ENCODE data around the gene CPA3.

CPA3 gene

GRCh38 chr3:148863814-148864213, 1.3 kb upstream of the CPA3 start:
- Histone ChIP-seq H3K27me3 (ENCODE audit: control insufficient read depth, insufficient read depth, low read length) (no peaks in the 10 kb centered on the region), H3K4me3 (ENCODE audit: low read length) (no peak overlapping the region), H3K36me3 (ENCODE audit: control insufficient read depth, low read depth, low read length) (no peaks in the 10 kb centered on the region), H3K27ac (ENCODE audit: low read length) (no peak overlapping the region), H3K4me1 (ENCODE audit: control insufficient read depth, low read depth, low read length) (no peaks in the 10 kb centered on the region), H3K9me3 (ENCODE audit: control insufficient read depth, low read depth, low read length) (no peaks in the 10 kb centered on the region), H3K9ac (ENCODE audit: low read length) (no peak overlapping the region)

- Histone ChIP-seq H3K36me3 (ENCODE audit: control insufficient read depth, low read depth, low read length) (no peaks in the 10 kb centered on the region), H3K27ac (ENCODE audit: low read length) (no peak overlapping the region), H3K9ac (ENCODE audit: low read length) (no peak overlapping the region), H3K4me1 (ENCODE audit: control insufficient read depth, low read depth, low read length) (no peaks in the 10 kb centered on the region), H3K4me3 (ENCODE audit: low read length) (no peak overlapping the region), H3K9me3 (ENCODE audit: control insufficient read depth, low read depth, low read length) (no peaks in the 10 kb centered on the region), H3K27me3 (ENCODE audit: control insufficient read depth, insufficient read depth, low read length) (no peaks in the 10 kb centered on the region)
Observed at GRCh38 chr3:148866261-148866660, 1.2 kb downstream of the CPA3 start.

- no peaks in the 10 kb centered on the region for H3K27me3 ChIP-seq (ENCODE audit: control insufficient read depth, insufficient read depth, low read length)
- no peak overlapping the region for H3K9ac ChIP-seq (ENCODE audit: low read length)
Observed at GRCh38 chr3:148873270-148873927, 8.3 kb downstream of the CPA3 start.

GRCh38 chr3:148873977-148874376, 8.9 kb downstream of the CPA3 start:
- Histone ChIP-seq H3K27ac (ENCODE audit: low read length) (no peak overlapping the region), H3K27me3 (ENCODE audit: control insufficient read depth, insufficient read depth, low read length) (no peaks in the 10 kb centered on the region), H3K4me3 (ENCODE audit: low read length) (no peak overlapping the region), H3K9ac (ENCODE audit: low read length) (no peak overlapping the region), H3K36me3 (ENCODE audit: control insufficient read depth, low read depth, low read length) (no peaks in the 10 kb centered on the region), H3K9me3 (ENCODE audit: control insufficient read depth, low read depth, low read length) (no peaks in the 10 kb centered on the region), H3K4me1 (ENCODE audit: control insufficient read depth, low read depth, low read length) (no peaks in the 10 kb centered on the region)

More at GRCh38 chr3:148873270-148873927, 8.3 kb downstream of the CPA3 start:
- no peaks in the 10 kb centered on the region for H3K36me3 ChIP-seq (ENCODE audit: control insufficient read depth, low read depth, low read length)
- no peaks in the 10 kb centered on the region for H3K9me3 ChIP-seq (ENCODE audit: control insufficient read depth, low read depth, low read length)
- no peaks in the 10 kb centered on the region for H3K4me1 ChIP-seq (ENCODE audit: control insufficient read depth, low read depth, low read length)
- H3K4me3 ChIP-seq (ENCODE audit: low read length) = no peak overlapping the region
- no peak overlapping the region for H3K27ac ChIP-seq (ENCODE audit: low read length)

GRCh38 chr3:148878095-148878494, 13.0 kb downstream of the CPA3 start:
- Histone ChIP-seq H3K4me1 (ENCODE audit: control insufficient read depth, low read depth, low read length) (no peaks in the 10 kb centered on the region), H3K9me3 (ENCODE audit: control insufficient read depth, low read depth, low read length) (no peaks in the 10 kb centered on the region), H3K27ac (ENCODE audit: low read length) (no peak overlapping the region), H3K9ac (ENCODE audit: low read length) (no peak overlapping the region), H3K27me3 (ENCODE audit: control insufficient read depth, insufficient read depth, low read length) (no peaks in the 10 kb centered on the region), H3K36me3 (ENCODE audit: control insufficient read depth, low read depth, low read length) (no peaks in the 10 kb centered on the region), H3K4me3 (ENCODE audit: low read length) (no peak overlapping the region)

- Histone ChIP-seq H3K9me3 (ENCODE audit: control insufficient read depth, low read depth, low read length) (no peaks in the 10 kb centered on the region), H3K27ac (ENCODE audit: low read length) (no peak overlapping the region), H3K4me3 (ENCODE audit: low read length) (no peak overlapping the region), H3K27me3 (ENCODE audit: control insufficient read depth, insufficient read depth, low read length) (no peaks in the 10 kb centered on the region), H3K4me1 (ENCODE audit: control insufficient read depth, low read depth, low read length) (no peaks in the 10 kb centered on the region), H3K36me3 (ENCODE audit: control insufficient read depth, low read depth, low read length) (no peaks in the 10 kb centered on the region), H3K9ac (ENCODE audit: low read length) (no peak overlapping the region)
Observed at GRCh38 chr3:148879256-148879655, 14.2 kb downstream of the CPA3 start.

GRCh38 chr3:148880681-148881080, 15.6 kb downstream of the CPA3 start:
- Histone ChIP-seq H3K4me1 (ENCODE audit: control insufficient read depth, low read depth, low read length) (no peaks in the 10 kb centered on the region), H3K9me3 (ENCODE audit: control insufficient read depth, low read depth, low read length) (no peaks in the 10 kb centered on the region), H3K27me3 (ENCODE audit: control insufficient read depth, insufficient read depth, low read length) (no peaks in the 10 kb centered on the region), H3K4me3 (ENCODE audit: low read length) (no peak overlapping the region), H3K27ac (ENCODE audit: low read length) (no peak overlapping the region), H3K9ac (ENCODE audit: low read length) (no peak overlapping the region), H3K36me3 (ENCODE audit: control insufficient read depth, low read depth, low read length) (no peaks in the 10 kb centered on the region)

GRCh38 chr3:148881286-148881685, 16.2 kb downstream of the CPA3 start:
- Histone ChIP-seq H3K27me3 (ENCODE audit: control insufficient read depth, insufficient read depth, low read length) (no peaks in the 10 kb centered on the region), H3K27ac (ENCODE audit: low read length) (no peak overlapping the region), H3K9me3 (ENCODE audit: control insufficient read depth, low read depth, low read length) (no peaks in the 10 kb centered on the region), H3K36me3 (ENCODE audit: control insufficient read depth, low read depth, low read length) (no peaks in the 10 kb centered on the region), H3K9ac (ENCODE audit: low read length) (no peak overlapping the region), H3K4me1 (ENCODE audit: control insufficient read depth, low read depth, low read length) (no peaks in the 10 kb centered on the region), H3K4me3 (ENCODE audit: low read length) (no peak overlapping the region)

- H3K4me3 ChIP-seq (ENCODE audit: low read length) = no peak overlapping the region
- no peaks in the 10 kb centered on the region for H3K36me3 ChIP-seq (ENCODE audit: control insufficient read depth, low read depth, low read length)
- no peak overlapping the region for H3K27ac ChIP-seq (ENCODE audit: low read length)
- no peaks in the 10 kb centered on the region for H3K4me1 ChIP-seq (ENCODE audit: control insufficient read depth, low read depth, low read length)
- no peaks in the 10 kb centered on the region for H3K27me3 ChIP-seq (ENCODE audit: control insufficient read depth, insufficient read depth, low read length)
- H3K9me3 ChIP-seq (ENCODE audit: control insufficient read depth, low read depth, low read length) = no peaks in the 10 kb centered on the region
- H3K9ac ChIP-seq (ENCODE audit: low read length) = no peak overlapping the region
Observed at GRCh38 chr3:148882288-148882687, 17.2 kb downstream of the CPA3 start.

- Histone ChIP-seq H3K9me3 (ENCODE audit: control insufficient read depth, low read depth, low read length) (no peaks in the 10 kb centered on the region), H3K36me3 (ENCODE audit: control insufficient read depth, low read depth, low read length) (no peaks in the 10 kb centered on the region), H3K27ac (ENCODE audit: low read length) (no peak overlapping the region), H3K4me1 (ENCODE audit: control insufficient read depth, low read depth, low read length) (no peaks in the 10 kb centered on the region), H3K9ac (ENCODE audit: low read length) (no peak overlapping the region), H3K4me3 (ENCODE audit: low read length) (no peak overlapping the region), H3K27me3 (ENCODE audit: control insufficient read depth, insufficient read depth, low read length) (no peaks in the 10 kb centered on the region)
Observed at GRCh38 chr3:148883163-148883562, 18.1 kb downstream of the CPA3 start.

GRCh38 chr3:148884261-148884660, 19.2 kb downstream of the CPA3 start:
- no peaks in the 10 kb centered on the region for H3K36me3 ChIP-seq (ENCODE audit: control insufficient read depth, low read depth, low read length)
- H3K9ac ChIP-seq (ENCODE audit: low read length) = no peak overlapping the region
- H3K27ac ChIP-seq (ENCODE audit: low read length) = no peak overlapping the region
- no peak overlapping the region for H3K4me3 ChIP-seq (ENCODE audit: low read length)
- H3K9me3 ChIP-seq (ENCODE audit: control insufficient read depth, low read depth, low read length) = no peaks in the 10 kb centered on the region
- H3K27me3 ChIP-seq (ENCODE audit: control insufficient read depth, insufficient read depth, low read length) = no peaks in the 10 kb centered on the region
- H3K4me1 ChIP-seq (ENCODE audit: control insufficient read depth, low read depth, low read length) = no peaks in the 10 kb centered on the region

GRCh38 chr3:148889828-148890227, 24.7 kb downstream of the CPA3 start:
- Histone ChIP-seq H3K9ac (ENCODE audit: low read length) (no peak overlapping the region), H3K27ac (ENCODE audit: low read length) (no peak overlapping the region), H3K27me3 (ENCODE audit: control insufficient read depth, insufficient read depth, low read length) (no peaks in the 10 kb centered on the region)

More at GRCh38 chr3:148889828-148890227, 24.7 kb downstream of the CPA3 start:
- no peak overlapping the region for H3K4me3 ChIP-seq (ENCODE audit: low read length)
- no peaks in the 10 kb centered on the region for H3K4me1 ChIP-seq (ENCODE audit: control insufficient read depth, low read depth, low read length)
- no peaks in the 10 kb centered on the region for H3K36me3 ChIP-seq (ENCODE audit: control insufficient read depth, low read depth, low read length)
- no peaks in the 10 kb centered on the region for H3K9me3 ChIP-seq (ENCODE audit: control insufficient read depth, low read depth, low read length)

All from iPS-18a (cell line).